Endothelial cell of umbilical vein (primary cell): Measurements from ENCODE around the gene STAT5A.

Experiments
- EZH2 ChIP-seq: IDR thresholded peaks from 2 replicates; pipeline ENCODE4 v1.6.1; 2012; ENCODE audit warnings: borderline replicate concordance, low read depth, mild to moderate bottlenecking, moderate library complexity, low read length, inconsistent platforms; ENCODE audit not compliant: severe bottlenecking
- FOS ChIP-seq: IDR thresholded peaks from 2 replicates; pipeline ENCODE4 v1.6.1; 2011; ENCODE audit warnings: mild to moderate bottlenecking, low read length, moderate library complexity, borderline replicate concordance; ENCODE audit not compliant: insufficient read depth
- GATA2 ChIP-seq: IDR thresholded peaks from 2 replicates; pipeline ENCODE4 v1.7.0; 2011; ENCODE audit warnings: low read depth, mild to moderate bottlenecking, moderate library complexity, mixed read lengths, low read length; ENCODE audit not compliant: insufficient read length, insufficient read depth
- POLR2A ChIP-seq: IDR thresholded peaks from 2 replicates; pipeline ENCODE4 v1.6.1; 2012; ENCODE audit warnings: low read depth, mild to moderate bottlenecking, control low read depth, low read length
- POLR2AphosphoS5 ChIP-seq: IDR thresholded peaks from 2 replicates; pipeline ENCODE4 v1.6.1; 2012; ENCODE audit warnings: low read depth, mild to moderate bottlenecking, control low read depth, low read length, moderate library complexity; ENCODE audit not compliant: insufficient read depth
- TF ChIP-seq, protein P1 (sequence below), 2 donors: IDR thresholded peaks; 1 replicate in 1 of 2; 2 replicates in 1 of 2; pipeline ENCODE4 v1.5.1; 2011; ENCODE audit warnings: low read length in 2 of 2, mild to moderate bottlenecking in 2 of 2, moderate library complexity in 2 of 2, control low read depth in 1 of 2, inconsistent platforms in 1 of 2, low read depth in 1 of 2; ENCODE audit not compliant: insufficient read depth in 1 of 2; ENCODE audit errors: extremely low read depth in 1 of 2
- TF ChIP-seq, protein P2 (sequence below): IDR thresholded peaks from 2 replicates; pipeline ENCODE4 v1.6.1; 2011; ENCODE audit not compliant: insufficient read depth, insufficient read length

DNA sequence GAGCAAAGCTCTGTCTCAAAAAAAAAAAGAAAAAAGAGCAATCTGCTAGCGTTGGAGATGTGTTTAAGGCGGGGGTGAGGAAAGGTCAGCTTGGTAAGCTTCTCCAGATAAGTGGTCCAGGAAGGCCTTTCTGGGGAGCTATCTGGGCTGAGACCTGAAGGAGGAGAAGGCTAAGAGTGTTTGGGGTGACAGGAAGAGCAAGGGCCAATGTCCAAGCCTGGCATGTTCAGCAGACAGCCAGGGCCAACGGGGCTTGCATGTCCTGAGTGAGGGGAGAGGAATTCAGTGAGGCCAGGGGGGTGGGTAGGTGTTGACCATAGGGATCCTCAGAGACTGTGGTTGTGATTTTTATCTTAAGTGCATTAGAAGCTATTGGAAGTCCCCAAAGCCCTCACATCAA lies 15.4 kb downstream of the STAT5A start:
- TF ChIP-seq, protein P1, sequence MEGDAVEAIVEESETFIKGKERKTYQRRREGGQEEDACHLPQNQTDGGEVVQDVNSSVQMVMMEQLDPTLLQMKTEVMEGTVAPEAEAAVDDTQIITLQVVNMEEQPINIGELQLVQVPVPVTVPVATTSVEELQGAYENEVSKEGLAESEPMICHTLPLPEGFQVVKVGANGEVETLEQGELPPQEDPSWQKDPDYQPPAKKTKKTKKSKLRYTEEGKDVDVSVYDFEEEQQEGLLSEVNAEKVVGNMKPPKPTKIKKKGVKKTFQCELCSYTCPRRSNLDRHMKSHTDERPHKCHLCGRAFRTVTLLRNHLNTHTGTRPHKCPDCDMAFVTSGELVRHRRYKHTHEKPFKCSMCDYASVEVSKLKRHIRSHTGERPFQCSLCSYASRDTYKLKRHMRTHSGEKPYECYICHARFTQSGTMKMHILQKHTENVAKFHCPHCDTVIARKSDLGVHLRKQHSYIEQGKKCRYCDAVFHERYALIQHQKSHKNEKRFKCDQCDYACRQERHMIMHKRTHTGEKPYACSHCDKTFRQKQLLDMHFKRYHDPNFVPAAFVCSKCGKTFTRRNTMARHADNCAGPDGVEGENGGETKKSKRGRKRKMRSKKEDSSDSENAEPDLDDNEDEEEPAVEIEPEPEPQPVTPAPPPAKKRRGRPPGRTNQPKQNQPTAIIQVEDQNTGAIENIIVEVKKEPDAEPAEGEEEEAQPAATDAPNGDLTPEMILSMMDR (IDR thresholded peaks at IDR 0.05; ENCODE audit: extremely low read depth in 1 of 2, insufficient read depth in 1 of 2, low read depth in 1 of 2, low read length in 2 of 2), result no peak
- TF ChIP-seq POLR2AphosphoS5 (no peak), EZH2 (no peak), FOS (no peak), POLR2A (no peak), GATA2 (no peak)
- TF ChIP-seq, protein P2, sequence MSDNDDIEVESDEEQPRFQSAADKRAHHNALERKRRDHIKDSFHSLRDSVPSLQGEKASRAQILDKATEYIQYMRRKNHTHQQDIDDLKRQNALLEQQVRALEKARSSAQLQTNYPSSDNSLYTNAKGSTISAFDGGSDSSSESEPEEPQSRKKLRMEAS, result no peak
